VCaP (cell line): ENCODE results near the gene TBXA2R.

Experiments
- H3K27ac ChIP-seq: fragments of 450-650 bp; 2 replicates; pipeline ENCODE4 v1.5.1; 2017
- TF ChIP-seq, protein P1 (sequence below): fragments of 450-650 bp; conservative IDR thresholded peaks from 2 replicates; pipeline ENCODE4 v1.5.1; 2017; ENCODE audit warnings: mild to moderate bottlenecking, moderate library complexity

Gene TBXA2R

GRCh38 chr19:3615524-3616135 lies 9.0 kb upstream of the TBXA2R start:
- TF ChIP-seq, protein P1, sequence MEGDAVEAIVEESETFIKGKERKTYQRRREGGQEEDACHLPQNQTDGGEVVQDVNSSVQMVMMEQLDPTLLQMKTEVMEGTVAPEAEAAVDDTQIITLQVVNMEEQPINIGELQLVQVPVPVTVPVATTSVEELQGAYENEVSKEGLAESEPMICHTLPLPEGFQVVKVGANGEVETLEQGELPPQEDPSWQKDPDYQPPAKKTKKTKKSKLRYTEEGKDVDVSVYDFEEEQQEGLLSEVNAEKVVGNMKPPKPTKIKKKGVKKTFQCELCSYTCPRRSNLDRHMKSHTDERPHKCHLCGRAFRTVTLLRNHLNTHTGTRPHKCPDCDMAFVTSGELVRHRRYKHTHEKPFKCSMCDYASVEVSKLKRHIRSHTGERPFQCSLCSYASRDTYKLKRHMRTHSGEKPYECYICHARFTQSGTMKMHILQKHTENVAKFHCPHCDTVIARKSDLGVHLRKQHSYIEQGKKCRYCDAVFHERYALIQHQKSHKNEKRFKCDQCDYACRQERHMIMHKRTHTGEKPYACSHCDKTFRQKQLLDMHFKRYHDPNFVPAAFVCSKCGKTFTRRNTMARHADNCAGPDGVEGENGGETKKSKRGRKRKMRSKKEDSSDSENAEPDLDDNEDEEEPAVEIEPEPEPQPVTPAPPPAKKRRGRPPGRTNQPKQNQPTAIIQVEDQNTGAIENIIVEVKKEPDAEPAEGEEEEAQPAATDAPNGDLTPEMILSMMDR: no peak
- H3K27ac ChIP-seq: no peak overlapping the region

GRCh38 chr19:3614858-3615505 lies 8.3 kb upstream of the TBXA2R start:
- H3K27ac ChIP-seq: no peak overlapping the region
- TF ChIP-seq, protein P1: no peak

GRCh38 chr19:3613818-3614661 lies 7.4 kb upstream of the TBXA2R start:
- H3K27ac ChIP-seq: no peak overlapping the region
- TF ChIP-seq, protein P1: no peak

DNA sequence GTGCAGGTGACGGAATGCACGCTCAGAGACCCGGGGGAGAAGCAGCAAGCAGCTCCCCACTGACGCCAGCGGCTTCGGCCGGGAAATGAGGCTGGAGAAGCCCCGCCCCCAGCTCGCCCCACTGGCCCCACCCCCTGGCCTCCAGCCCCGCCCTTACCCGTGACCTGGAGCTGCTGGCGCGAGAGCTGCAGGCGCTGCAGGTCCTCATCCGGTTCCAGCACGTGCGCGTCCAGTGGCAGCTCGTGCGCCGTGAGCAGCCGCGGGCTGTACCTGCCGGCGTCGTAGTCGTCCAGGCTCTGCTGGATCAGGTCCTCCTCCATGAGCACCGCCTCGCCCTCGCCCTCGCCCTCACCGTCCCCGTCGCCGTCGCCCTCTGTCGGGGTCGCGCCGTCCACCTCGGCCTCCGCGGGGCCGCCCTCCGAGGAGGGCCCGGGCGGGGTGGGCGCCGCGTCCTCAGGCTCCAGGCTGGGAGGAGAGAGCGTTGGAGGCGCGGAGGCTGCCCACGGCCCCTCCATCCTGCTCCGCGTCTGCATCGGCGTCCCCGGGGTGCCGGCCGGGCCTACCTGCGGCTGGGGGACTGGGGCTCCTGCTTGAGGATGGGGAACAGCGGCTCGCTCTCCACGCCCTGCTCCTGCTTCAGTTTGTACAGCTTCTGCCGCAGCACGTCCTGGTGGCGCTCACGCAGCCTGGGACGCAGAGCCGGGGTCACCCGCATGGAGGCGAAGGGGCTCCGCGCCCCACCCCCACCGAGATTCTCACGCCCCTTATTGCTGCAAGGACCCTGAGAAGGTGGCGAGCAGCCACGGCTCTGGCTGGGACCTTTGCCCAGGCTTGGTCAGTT lies 6.4 kb upstream of the TBXA2R start:
- TF ChIP-seq, protein P1: no peak
- no peak overlapping the region for H3K27ac ChIP-seq

DNA sequence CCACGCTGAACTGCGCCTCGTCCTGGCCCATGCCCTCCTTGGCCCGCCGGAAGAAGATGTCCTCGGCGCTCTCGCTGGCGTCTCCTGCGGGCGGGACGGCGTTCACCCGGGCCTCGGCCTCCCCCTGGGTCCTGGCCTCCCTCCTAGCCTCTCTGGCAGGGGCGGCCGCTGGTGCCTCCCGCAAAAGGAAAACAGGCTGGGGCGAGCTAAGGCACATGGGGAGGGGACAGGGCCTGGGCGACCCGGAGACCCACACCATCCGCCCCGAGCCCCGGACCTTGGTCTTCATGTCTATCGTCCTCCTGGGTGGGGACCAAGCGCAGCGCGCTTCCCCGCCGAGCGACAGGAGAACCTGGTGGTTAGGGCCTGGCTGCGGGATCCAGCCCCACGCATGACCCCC lies 5.7 kb upstream of the TBXA2R start:
- TF ChIP-seq, protein P1: no peak
- no peak overlapping the region for H3K27ac ChIP-seq

- TF ChIP-seq, protein P1: no peak
- no peak overlapping the region for H3K27ac ChIP-seq
Observed at GRCh38 chr19:3611841-3612240, 5.2 kb upstream of the TBXA2R start.
